Activated CD8-positive, alpha-beta memory T cell treated with anti-CD3 and anti-CD28 coated beads for 1 hour (primary cell): Measurements from ENCODE around the gene NOX1.
"Not testable (repeated sequence)": the region's sequence is repeated elsewhere in the genome, so short reads cannot be mapped to it uniquely, and the experiment has no call there.

Experiments
- DNase-seq, 2 donors: peaks; one replicate each; pipeline ENCODE4 v3.0.0-alpha.2; 2020; ENCODE audit warnings: low read depth in 1 of 2; ENCODE audit errors: extremely low read depth in 1 of 2

The NOX1 gene

DNA sequence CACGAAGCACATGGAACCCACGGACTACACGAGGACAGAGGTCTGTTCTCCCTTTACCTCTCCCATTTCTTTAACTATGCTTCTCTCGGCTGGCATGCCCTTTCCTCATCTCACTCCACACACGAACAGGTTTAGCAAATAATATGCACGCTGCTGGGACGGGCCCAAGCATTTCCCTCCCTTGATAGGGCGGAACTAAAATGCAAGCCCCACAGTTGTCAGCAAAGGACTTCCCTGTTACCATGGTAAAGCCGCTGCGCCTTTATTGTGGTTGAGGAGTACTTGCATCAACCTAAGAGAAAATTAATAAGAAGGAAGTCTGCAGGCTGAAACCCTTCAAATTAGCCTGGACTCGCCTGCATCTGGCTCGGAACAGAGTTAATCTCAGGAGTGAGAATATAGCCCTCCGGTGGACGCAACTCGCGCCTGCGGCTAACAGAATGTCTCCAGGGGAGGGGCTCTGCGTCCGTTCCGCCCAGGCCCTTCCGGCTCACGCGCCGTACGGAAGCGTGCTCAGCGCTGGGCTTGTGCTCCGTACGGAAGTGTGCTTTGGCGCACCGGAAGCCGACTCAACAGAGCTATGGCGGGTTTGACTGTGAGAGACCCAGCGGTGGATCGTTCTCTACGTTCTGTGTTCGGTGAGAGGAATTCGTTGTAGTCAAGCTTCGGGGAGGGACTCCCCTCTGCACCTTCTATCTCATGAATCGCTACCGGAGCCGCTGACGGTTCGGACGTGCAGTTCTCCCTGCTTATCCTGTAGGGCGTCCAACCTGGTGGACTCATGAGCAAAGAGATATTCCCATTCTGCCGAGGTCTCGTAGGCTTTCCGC is 54.1 kb downstream of the NOX1 start, which contains the start of gene CSTF2:
Gene CSTF2, plus strand, starts transcription at position 555 of the 830 bp plus-strand sequence. Its CDS starts 26 bp downstream, at position 581.
- peak; percentile 32 to 63 for DNase-seq

DNA sequence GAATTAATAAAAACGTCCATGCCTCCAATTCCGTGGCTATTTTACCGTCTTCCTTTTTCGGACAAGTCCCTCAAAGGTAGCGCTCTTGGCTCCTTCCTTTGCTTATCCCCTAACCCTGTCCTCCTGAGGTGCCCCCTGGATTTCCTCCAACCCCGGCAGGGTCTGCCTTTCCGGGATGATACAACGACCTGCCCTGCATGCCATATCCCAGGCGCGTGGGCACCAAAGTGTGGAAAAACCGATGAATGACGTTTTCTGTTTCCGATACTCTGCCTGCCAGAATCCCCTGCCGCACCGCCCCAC is 54.7 kb downstream of the NOX1 start:
- peak in 1 of 2 donors; percentile 2 for DNase-seq

DNA sequence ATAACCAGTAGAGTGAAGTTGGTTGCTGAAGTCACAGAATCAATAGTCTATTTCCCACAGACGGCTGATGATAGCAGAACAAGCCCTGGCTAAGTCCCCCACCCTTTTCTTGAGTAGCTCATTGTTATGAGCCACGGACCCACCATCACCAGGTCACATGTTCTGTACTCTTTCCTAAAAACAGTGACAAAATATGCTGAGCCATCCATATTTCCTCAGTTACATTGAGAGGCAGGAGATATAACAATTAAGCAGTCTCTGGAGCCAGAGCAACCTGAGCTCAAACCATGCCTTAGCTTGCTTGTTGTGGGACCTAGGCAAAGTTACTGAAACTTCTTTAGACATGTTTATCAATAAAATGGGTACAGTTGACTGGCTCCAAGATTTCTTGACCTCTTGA is 56.8 kb downstream of the NOX1 start:
- DNase-seq = no peak

DNA sequence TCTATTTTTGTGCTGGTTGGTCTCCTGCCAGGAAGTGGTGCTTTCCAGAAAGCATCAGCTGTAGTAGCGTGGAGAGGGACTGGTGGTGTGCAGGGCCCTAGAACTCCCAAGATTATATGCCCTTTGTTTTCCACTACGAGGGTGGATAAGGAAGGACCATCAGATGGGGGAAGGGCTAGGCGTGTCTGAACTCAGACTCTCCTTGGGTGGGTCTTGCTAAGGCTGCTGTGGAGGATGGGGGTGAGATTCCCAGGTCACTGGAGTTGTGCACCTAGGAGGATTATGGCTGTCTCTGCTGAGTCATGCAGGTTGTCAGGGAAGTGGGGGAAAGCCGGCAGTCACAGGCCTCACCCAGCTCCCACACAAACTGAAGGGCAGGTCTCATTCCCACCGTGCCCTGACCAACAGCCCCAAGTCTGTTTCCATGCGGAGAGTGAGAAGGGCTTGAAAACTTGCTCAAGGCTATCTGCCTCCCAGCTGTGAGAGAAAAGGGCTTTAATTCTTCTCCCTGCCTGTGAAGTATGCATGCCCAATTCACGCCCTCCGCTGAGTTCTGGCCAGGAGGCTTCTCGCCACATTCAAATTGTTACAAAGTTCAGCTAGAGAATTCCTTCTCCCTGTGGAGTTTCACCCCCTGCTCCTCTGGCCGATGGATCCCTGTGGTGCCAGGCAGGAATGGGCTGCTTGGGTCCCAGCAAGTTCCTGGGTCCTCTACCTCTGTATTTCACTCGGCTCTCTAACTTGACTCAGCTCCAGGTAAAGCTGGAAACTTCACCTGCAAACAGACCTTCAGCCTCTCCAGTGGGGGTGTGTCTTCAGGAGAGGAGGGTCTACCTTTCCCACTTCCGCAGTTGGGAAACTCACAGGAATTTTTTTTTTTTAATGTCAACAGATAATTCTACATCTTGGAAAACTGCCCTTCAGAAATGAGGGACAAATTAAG is 61.7 kb downstream of the NOX1 start:
- DNase-seq = no peak

DNA sequence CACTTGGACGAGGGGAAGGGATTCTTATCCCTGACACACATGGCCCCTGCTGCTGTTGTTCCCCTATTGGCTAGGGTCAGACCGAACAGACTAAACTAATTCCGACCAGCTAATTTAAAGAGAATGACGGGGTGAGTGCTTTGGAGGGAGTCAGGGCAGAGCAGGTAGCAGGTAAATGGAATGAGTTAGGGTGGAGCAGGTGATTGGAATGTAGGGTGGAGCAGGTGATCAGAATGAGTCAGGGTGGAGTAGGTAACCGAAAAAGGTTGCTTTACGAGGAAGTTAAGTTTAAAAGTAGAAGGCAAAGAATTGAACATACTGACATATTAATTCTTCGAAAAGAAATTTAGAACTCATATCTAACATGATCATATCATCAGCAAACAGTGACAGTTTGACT is 65.9 kb downstream of the NOX1 start:
- DNase-seq = not testable (repeated sequence)

DNA sequence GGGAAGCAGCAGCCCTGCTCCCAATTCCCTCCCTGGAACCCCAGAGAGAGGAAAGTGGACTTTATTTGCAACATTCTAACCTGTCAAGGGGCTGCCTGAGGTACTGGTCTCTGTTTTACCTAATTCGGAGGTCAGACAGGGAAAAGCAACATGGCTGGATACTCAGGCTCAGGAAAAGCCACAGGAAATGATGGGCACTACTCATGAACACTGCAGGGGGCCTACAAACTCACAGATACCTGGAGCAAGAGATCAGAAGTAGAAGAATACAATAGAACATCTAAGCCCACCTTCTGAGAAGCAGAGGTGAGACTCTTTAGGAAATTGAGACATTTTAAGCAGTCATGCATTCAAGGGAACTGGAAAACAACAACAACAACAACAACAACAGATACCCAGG is 69.4 kb downstream of the NOX1 start:
- no peak for DNase-seq

DNA sequence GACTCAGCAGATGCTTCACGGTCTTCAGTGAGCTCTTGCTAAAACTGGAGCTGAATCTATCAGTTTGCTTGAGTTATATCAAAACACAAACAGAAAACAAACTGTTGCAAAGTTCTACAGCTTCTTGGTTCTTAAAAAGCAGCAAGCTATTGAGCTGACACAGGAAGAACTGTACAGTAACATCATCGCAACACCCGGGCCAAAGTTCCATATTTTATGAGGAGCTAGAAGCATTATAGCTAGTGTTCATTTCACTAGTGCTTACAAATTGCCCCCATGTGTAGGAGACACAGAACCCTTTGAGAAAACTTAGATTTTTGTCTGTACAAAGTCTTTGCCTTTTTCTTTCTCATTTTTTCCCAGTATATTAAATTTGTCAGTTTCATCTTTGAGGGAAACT is 71.3 kb downstream of the NOX1 start:
- DNase-seq = no peak

DNA sequence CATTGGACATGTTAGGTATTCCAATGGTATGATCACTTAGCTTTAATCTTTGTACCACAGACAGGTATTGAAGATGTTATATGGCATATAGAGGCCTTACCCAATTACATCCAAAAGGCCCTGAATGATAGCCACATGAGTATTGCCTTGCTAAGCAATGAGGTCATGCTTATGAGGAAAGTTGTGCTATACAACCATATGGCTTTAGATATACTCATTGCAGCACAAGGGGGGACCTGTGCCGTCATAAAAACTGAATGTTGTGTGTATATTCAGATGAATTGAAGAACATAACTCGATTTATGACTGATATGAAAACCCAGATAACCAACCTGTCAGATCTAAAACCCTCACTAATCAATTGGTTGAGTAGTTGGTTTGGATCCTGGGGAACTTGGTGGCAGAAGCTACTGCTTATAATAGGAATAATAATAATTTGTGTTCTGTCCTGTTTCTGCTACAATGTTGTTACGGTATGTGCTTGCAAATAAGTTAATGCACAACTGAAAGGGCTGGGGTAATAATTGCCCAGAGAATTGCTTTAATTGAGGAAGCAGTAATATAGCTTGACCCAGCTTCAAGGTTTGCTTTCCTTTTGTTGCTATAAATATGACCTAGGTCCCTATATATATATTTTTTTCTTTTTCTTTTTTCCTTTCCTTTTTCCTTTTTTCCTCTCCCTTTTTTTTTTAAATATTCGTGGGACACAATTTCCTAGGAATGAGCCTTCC is 75.5 kb downstream of the NOX1 start:
- no peak for DNase-seq

DNA sequence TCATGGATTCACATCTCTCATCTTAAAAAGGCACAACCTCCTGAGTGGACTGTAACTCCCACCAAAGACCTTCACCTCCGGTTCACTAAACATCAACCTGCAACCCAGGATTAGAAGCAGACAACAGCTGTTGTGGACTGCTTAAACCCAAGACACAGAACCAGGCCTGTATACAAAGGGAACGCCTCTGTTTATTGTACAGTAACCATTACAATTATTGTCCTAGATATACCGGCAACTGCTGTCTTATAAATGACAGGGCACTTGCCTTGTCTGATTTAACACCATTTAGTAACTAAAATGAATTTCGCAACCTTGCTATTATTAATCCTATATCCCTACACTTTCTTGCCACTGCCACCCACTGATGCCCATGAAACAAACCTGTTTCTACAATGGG is 76.8 kb downstream of the NOX1 start:
- no peak for DNase-seq

DNA sequence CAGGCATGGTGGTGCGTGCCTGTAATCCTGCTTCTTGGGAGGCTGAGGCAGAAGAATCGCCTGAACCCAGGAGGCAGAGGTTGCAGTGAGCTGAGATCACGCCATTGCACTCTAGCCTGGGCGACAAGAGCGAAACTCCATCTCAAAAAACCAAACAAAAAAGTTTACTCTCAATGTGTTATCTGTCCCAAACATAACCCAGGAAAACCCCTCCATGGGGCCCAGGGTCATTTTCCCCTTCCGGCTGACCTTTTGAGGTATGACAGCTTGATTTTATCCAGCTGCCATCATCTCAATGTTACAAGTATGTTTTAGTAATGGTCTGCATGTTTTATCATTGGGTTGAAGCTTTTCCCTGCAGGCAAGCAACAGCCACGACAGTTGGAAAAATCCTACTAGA is 77.8 kb downstream of the NOX1 start:
- DNase-seq = not testable (repeated sequence)
